SK-N-SH (cell line): ENCODE results near the gene PPP1R15B. TPM values are rescaled to one million over a fixed set of nuclear protein-coding genes. Genes with fewer than 3 reads are reported as not detected.

Experiments used
- CTCF ChIA-PET: fragments of 300-600, 350-600 bp; formaldehyde crosslinking; extraction: SDS; loops from one replicate; lab custom pipeline; 2021; lab: Yijun Ruan, JAX
- POLR2A ChIA-PET: fragments of 350-600 bp; sonication (Branson Sonifier 250); formaldehyde crosslinking; extraction: SDS; loops from one replicate; lab custom pipeline; 2020; ENCODE audit warnings: antibody characterized with exemption, inconsistent platforms; lab: Yijun Ruan, JAX
- DNase-seq: peaks from one replicate; pipeline ENCODE4 v3.0.0; 2012
- H2AFZ ChIP-seq: fragments of 200-600 bp; sonication (generic); 2 replicates; pipeline ENCODE4 v1.8.1; 2016; ENCODE audit warnings: antibody characterized with exemption, mild to moderate bottlenecking, low read depth
- H3F3A ChIP-seq: fragments of 200-600 bp; sonication (generic); replicated peaks from 2 replicates; pipeline ENCODE3; 2016; ENCODE audit warnings: antibody characterized with exemption, mild to moderate bottlenecking; ENCODE audit not compliant: insufficient read depth
- H3K27ac ChIP-seq, 2 experiments: fragments of 200-500 bp in 1 of 2; fragments of 200-600 bp in 1 of 2; sonication (Bioruptor generic) in 1 of 2; sonication (generic), shearing (Covaris generic) in 1 of 2; 2 replicates each; pipeline versions ENCODE4 v1.5.1 to v1.6.1; 2014 to 2016; ENCODE audit warnings: low read depth in 2 of 2, inconsistent platforms in 1 of 2, low read length in 1 of 2, mild to moderate bottlenecking in 1 of 2, mixed read lengths in 1 of 2
- H3K27me3 ChIP-seq: fragments of 200-600 bp; sonication (generic), shearing (Covaris generic); 2 replicates; pipeline ENCODE4 v1.6.1; 2016; ENCODE audit warnings: mixed run types; ENCODE audit not compliant: insufficient read depth
- H3K36me3 ChIP-seq, 2 experiments: fragments of 200-500 bp in 1 of 2; fragments of 200-600 bp in 1 of 2; sonication (Bioruptor generic) in 1 of 2; sonication (generic) in 1 of 2; replicated peaks in 1 of 2; 2 replicates each; pipeline versions ENCODE3 to v1.5.1; 2014 to 2016; ENCODE audit warnings: low read length in 1 of 2, mild to moderate bottlenecking in 1 of 2; ENCODE audit not compliant: insufficient read depth in 2 of 2, control insufficient read depth in 1 of 2
- H3K4me1 ChIP-seq, 2 experiments: fragments of 200-500 bp in 1 of 2; fragments of 200-600 bp in 1 of 2; sonication (Bioruptor generic) in 1 of 2; sonication (generic), shearing (Covaris generic) in 1 of 2; 2 replicates each; pipeline versions ENCODE4 v1.5.1 to v1.6.1; 2014 to 2016; ENCODE audit warnings: low read depth in 1 of 2, low read length in 1 of 2, mixed run types in 1 of 2; ENCODE audit not compliant: insufficient read depth in 2 of 2, control insufficient read depth in 1 of 2
- H3K4me2 ChIP-seq: fragments of 200-600 bp; sonication (generic), shearing (Covaris generic); 2 replicates; pipeline ENCODE4 v1.6.1; 2017; ENCODE audit warnings: mixed run types
- H3K4me3 ChIP-seq, 2 experiments: fragments of 200-500 bp in 1 of 2; fragments of 200-600 bp in 1 of 2; sonication (Bioruptor generic) in 1 of 2; sonication (generic), shearing (Covaris generic) in 1 of 2; 2 replicates each; pipeline versions ENCODE4 v1.5.1 to v1.8.1; 2014 to 2016; ENCODE audit warnings: low read depth in 2 of 2, inconsistent platforms in 1 of 2, low read length in 1 of 2, mild to moderate bottlenecking in 1 of 2, mixed read lengths in 1 of 2, moderate library complexity in 1 of 2
- H3K79me2 ChIP-seq: fragments of 200-600 bp; sonication (generic); 2 replicates; pipeline ENCODE4 v1.8.1; 2017; ENCODE audit warnings: mild to moderate bottlenecking; ENCODE audit not compliant: insufficient read depth
- H3K9ac ChIP-seq: fragments of 200-600 bp; sonication (generic); 2 replicates; pipeline ENCODE4 v1.6.1; 2017; ENCODE audit warnings: mixed run types
- H3K9me2 ChIP-seq: fragments of 200-600 bp; sonication (generic); 2 replicates; pipeline ENCODE4 v1.6.1; 2017; ENCODE audit warnings: mixed run types
- H3K9me3 ChIP-seq: fragments of 200-600 bp; sonication (generic); 2 replicates; pipeline ENCODE4 v1.6.1; 2017; ENCODE audit warnings: mixed run types, mild to moderate bottlenecking, moderate library complexity
- H4K20me1 ChIP-seq: fragments of 200-600 bp; sonication (generic); 2 replicates; pipeline ENCODE4 v1.6.1; 2017; ENCODE audit warnings: mild to moderate bottlenecking, mixed run types; ENCODE audit not compliant: insufficient read depth
- EP300 ChIP-seq, 2 experiments: IDR thresholded peaks; 2 replicates each; pipeline versions ENCODE4 v1.4.0 to v1.6.1; 2012; ENCODE audit warnings: borderline replicate concordance in 1 of 2, low read depth in 1 of 2, low read length in 1 of 2
- EZH2phosphoT487 ChIP-seq: fragments of 200-600 bp; sonication (generic); IDR thresholded peaks from 2 replicates; pipeline ENCODE4 v1.6.1; 2017; ENCODE audit warnings: low read depth, mixed run types, mild to moderate bottlenecking, antibody characterized with exemption, moderate library complexity, borderline replicate concordance
- GABPA ChIP-seq: IDR thresholded peaks from 2 replicates; pipeline ENCODE4 v1.4.0; 2012; ENCODE audit warnings: low read depth, mild to moderate bottlenecking
- PBX3 ChIP-seq: IDR thresholded peaks from 2 replicates; pipeline ENCODE4; 2012
- RFX5 ChIP-seq: IDR thresholded peaks from 2 replicates; pipeline ENCODE4 v1.6.1; 2012; ENCODE audit warnings: mild to moderate bottlenecking, improper control_type of control experiment, low read length
- ZBTB33 ChIP-seq: IDR thresholded peaks from 2 replicates; pipeline ENCODE4 v1.4.0; 2012; ENCODE audit warnings: low read depth, borderline replicate concordance
- WGBS: methylation state at CpG from one replicate; pipeline ENCODE4 v1.1.6; 2017; ENCODE audit warnings: low lambda C conversion rate; 5-methylcytosine and 5-hydroxymethylcytosine counted together
- polyA plus RNA-seq, 3 experiments: library from polyadenylated mRNA; depleted of rRNA; stranded (reverse); fragments of >200 nt; gene quantifications; 2 replicates each; pipeline ENCODE4 v1.2.3, GENCODE V29; 2012

Gene PPP1R15B
- polyA plus RNA-seq, 1 of the 3 experiments (the other 2 are of a cell fraction): 12.1 TPM

- Histone ChIP-seq H3K4me1 (peaks cover 0 to 2% of the 10 kb centered on the region in 2 experiments; a peak in 2 of 4 replicates), H3K79me2 (no peaks in the 10 kb centered on the region), H2AFZ (no peak overlapping the region), H4K20me1 (no peaks in the 10 kb centered on the region), H3K27ac (no peak overlapping the region), H3K27me3 (no peaks in the 10 kb centered on the region), H3F3A (no peaks in the 10 kb centered on the region), H3K4me2 (no peak overlapping the region), H3K9me2 (no peaks in the 10 kb centered on the region), H3K9me3 (no peaks in the 10 kb centered on the region), H3K36me3 (peaks cover 0 to 23% of the 10 kb centered on the region in 2 experiments), H3K9ac (no peak overlapping the region), H3K4me3 (no peak overlapping the region)
- WGBS: 94% methylated on average over 4 of the region's 4 CpGs
- TF ChIP-seq GABPA (no peak), ZBTB33 (no peak)
- ChIA-PET POLR2A (no interaction called here), CTCF (interaction anchor here (1.5 to 4.3 kb wide), 3 partner anchors 13 to 19 kb away, joined by 4 to 20 read pairs (median 6); no protein-coding TSS in a partner anchor)
- no peak for DNase-seq
Measured at GRCh38 chr1:204459706-204460105, 48.1 kb upstream of the PPP1R15B start.

- TF ChIP-seq EP300 (IDR thresholded peaks at IDR 0.05; ENCODE audit: borderline replicate concordance in 1 of 2, low read depth in 1 of 2, low read length in 1 of 2) (no peak), RFX5 (no peak), ZBTB33 (no peak), PBX3 (no peak), EZH2phosphoT487 (no peak)
- no peaks in the 10 kb centered on the region for H3K9me3 ChIP-seq
- H3K4me2 ChIP-seq: no peak overlapping the region
- no peak overlapping the region for H2AFZ ChIP-seq
- CTCF ChIA-PET: interaction anchor here (0.8 to 4.3 kb wide), 4 partner anchors 11 to 45 kb away, joined by 3 to 21 read pairs (median 14); no protein-coding TSS in a partner anchor
- no peak overlapping the region for H3K27ac ChIP-seq
- no peaks in the 10 kb centered on the region for H3K79me2 ChIP-seq
- H3F3A ChIP-seq: no peaks in the 10 kb centered on the region
- no peaks in the 10 kb centered on the region for H3K27me3 ChIP-seq
- DNase-seq: no peak
- no peaks in the 10 kb centered on the region for H3K9me2 ChIP-seq
- no peaks in the 10 kb centered on the region for H4K20me1 ChIP-seq
- H3K36me3 ChIP-seq: peaks cover 0 to 22% of the 10 kb centered on the region in 2 experiments
- 80% methylated on average over 4 of the region's 5 CpGs for WGBS
- no peak overlapping the region for H3K4me3 ChIP-seq
- no peaks in the 10 kb centered on the region; a peak in 1 of 4 replicates for H3K4me1 ChIP-seq
- no peak overlapping the region for H3K9ac ChIP-seq
- POLR2A ChIA-PET: no interaction called here
Measured at GRCh38 chr1:204457666-204458065, 46.0 kb upstream of the PPP1R15B start.
